ENCODE results near the gene THEMIS. TPM values are rescaled to one million over a fixed set of nuclear protein-coding genes. Genes with fewer than 3 reads are reported as not detected.
A peak's percentile ranks its signal among the peaks of the same experiment; 100 is the strongest.
"Not testable (repeated sequence)": the region's sequence is repeated elsewhere in the genome, so short reads cannot be mapped to it uniquely, and the experiment has no call there.

THEMIS gene
- total RNA-seq, 2 experiments from 2014 or later = 79.5 to 80.1 TPM

DNA sequence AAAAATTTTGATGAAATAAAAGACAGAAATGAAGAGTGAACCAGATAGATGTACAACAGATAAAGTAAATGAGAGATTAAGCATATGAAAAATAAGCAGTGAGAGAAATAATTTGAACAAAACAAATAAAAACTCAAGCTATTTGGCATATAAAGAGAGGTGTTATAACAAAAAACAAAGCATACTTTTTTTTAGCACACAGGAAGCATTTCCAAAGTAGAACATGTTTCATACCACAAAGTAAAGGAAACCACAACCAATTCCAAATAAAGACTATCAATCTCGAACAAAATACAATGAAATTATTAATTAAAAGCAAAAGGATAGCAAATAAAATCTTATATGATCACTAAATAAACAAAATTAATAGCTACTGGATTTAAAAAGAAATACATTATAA lies 6.8 kb downstream of the THEMIS start:
- TF ChIP-seq, protein P1, sequence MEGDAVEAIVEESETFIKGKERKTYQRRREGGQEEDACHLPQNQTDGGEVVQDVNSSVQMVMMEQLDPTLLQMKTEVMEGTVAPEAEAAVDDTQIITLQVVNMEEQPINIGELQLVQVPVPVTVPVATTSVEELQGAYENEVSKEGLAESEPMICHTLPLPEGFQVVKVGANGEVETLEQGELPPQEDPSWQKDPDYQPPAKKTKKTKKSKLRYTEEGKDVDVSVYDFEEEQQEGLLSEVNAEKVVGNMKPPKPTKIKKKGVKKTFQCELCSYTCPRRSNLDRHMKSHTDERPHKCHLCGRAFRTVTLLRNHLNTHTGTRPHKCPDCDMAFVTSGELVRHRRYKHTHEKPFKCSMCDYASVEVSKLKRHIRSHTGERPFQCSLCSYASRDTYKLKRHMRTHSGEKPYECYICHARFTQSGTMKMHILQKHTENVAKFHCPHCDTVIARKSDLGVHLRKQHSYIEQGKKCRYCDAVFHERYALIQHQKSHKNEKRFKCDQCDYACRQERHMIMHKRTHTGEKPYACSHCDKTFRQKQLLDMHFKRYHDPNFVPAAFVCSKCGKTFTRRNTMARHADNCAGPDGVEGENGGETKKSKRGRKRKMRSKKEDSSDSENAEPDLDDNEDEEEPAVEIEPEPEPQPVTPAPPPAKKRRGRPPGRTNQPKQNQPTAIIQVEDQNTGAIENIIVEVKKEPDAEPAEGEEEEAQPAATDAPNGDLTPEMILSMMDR (IDR thresholded peaks at IDR 0.05) = no peak
- no peak for DNase-seq
- H3K27me3 Mint-ChIP-seq = no peaks in the 10 kb centered on the region
- no peak for ATAC-seq
- H3K4me1 Mint-ChIP-seq (ENCODE audit: low read depth) = peaks cover 34% of the 10 kb centered on the region
- peaks cover 2% of the 10 kb centered on the region for H3K9me3 Mint-ChIP-seq
- peaks cover 57% of the 10 kb centered on the region for H3K36me3 Mint-ChIP-seq (ENCODE audit: low read depth)
- peak overlapping the region; percentile 95 for H3K27ac Mint-ChIP-seq
- ChIA-PET POLR2A (interaction anchor here (0.6 to 1.2 kb wide), 6 partner anchors 8 to 81 kb away, joined by 3 to 9 read pairs (median 4); no protein-coding TSS in a partner anchor), CTCF (interaction anchor here (1.5 to 1.9 kb wide), 2 partner anchors 35 to 39 kb away, joined by 5 to 10 read pairs; no protein-coding TSS in a partner anchor)
- intact Hi-C loops (cut with micrococcal nuclease) = no loop called here
- peak overlapping the region; percentile 79 for H3K4me3 Mint-ChIP-seq

DNA sequence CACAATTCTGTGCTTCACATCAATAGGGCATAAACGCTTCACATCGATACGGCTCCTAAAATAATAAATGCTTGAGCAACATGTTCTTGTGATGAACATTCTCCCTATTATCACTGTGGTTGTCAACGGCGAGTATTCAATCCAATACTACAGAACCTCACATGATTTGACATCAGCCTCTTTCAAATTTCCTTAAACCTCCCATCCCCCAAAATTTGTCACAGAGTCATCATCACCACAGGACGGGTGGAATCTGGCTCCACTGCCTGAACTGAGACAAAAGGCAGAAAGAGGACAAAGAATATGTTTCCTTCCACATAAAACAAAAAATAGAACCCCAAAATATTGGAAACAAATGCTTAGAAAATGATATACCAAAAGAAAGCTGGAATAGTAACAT lies 7.3 kb downstream of the THEMIS start:
- CTCF ChIA-PET = interaction anchor here (1.5 to 1.9 kb wide), 2 partner anchors 35 to 38 kb away, joined by 5 to 10 read pairs; no protein-coding TSS in a partner anchor
- DNase-seq = peak; percentile 49
- POLR2A ChIA-PET = interaction anchor here (0.7 to 1.2 kb wide), 6 partner anchors 9 to 81 kb away, joined by 3 to 9 read pairs (median 4); no protein-coding TSS in a partner anchor
- Mint-ChIP-seq H3K36me3 (ENCODE audit: low read depth) (peaks cover 56% of the 10 kb centered on the region), H3K27me3 (no peaks in the 10 kb centered on the region), H3K4me3 (peak overlapping the region; percentile 79), H3K27ac (peak overlapping the region; percentile 95), H3K4me1 (ENCODE audit: low read depth) (peaks cover 35% of the 10 kb centered on the region), H3K9me3 (peaks cover 2% of the 10 kb centered on the region)
- TF ChIP-seq, protein P1 (IDR thresholded peaks at IDR 0.05) = no peak
- peak; percentile 66 for ATAC-seq
- intact Hi-C loops (cut with micrococcal nuclease) = loop anchor here (2.0 kb wide), 1 partner anchor 15 kb away; no protein-coding TSS in a partner anchor

DNA sequence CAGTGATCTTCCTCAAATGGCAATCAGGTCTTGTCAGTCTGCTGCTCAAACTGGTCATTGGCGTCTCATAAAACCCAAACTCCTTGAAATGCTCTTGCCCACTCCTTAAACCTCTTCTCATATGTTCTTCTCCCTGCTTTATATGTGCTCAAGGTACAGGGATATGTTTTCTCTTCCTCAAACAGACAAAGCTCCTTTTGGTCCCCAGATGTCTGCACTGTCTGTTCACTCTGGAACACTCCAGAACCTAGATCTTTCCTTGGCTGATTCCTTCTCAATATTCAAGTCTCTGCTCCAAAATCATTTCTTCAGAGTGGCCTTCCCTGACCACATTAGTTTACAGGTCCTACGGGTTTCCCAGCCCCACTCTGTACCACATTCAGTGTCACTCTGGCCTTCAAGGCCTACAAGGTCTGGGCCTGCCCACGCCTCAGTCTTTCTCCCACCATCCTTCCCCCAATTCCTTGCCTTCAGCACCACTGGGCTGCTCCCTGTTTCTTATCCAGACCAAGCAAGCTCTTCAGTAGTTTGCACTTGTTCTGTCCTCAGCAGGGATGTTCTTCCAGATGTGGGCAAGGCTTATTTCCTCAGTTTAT lies 9.0 kb downstream of the THEMIS start:
- peaks cover 54% of the 10 kb centered on the region for H3K36me3 Mint-ChIP-seq (ENCODE audit: low read depth)
- ATAC-seq = no peak
- intact Hi-C loops (cut with micrococcal nuclease) = loop anchor here (2.0 kb wide), 1 partner anchor 13 kb away; no protein-coding TSS in a partner anchor

DNA sequence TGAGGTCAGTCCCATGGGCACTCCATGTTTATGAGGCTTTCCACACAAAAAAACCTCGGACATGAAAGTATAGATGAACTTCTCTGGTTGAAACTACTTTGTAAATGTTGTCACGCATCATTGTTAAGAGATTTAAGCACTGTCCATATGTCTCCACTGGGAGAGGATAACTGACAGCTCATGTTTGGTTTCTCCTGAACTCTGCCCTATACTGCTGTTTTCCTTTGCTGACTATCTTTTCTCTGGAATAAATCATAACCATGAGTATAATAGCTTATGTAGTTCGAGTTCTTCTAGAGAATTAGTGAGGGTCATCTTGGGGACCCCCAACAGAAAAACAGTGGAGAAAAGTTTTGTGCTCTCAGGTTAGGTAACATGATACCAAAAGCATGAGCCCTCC lies 14.3 kb downstream of the THEMIS start:
- TF ChIP-seq, protein P1 (IDR thresholded peaks at IDR 0.05) = no peak
- Mint-ChIP-seq H3K9me3 (peaks cover 11% of the 10 kb centered on the region), H3K36me3 (ENCODE audit: low read depth) (peaks cover 66% of the 10 kb centered on the region), H3K27me3 (no peaks in the 10 kb centered on the region), H3K27ac (no peak overlapping the region), H3K4me1 (ENCODE audit: low read depth) (peaks cover 76% of the 10 kb centered on the region), H3K4me3 (no peak overlapping the region)
- DNase-seq (no peak), ATAC-seq (no peak)
- CTCF ChIA-PET = no interaction called here
- POLR2A ChIA-PET = interaction anchor here (0.5 kb wide), 1 partner anchor 38 kb away, joined by 3 read pairs; no protein-coding TSS in a partner anchor
- intact Hi-C loops (cut with micrococcal nuclease) = no loop called here

More for the DNA sequence above, 9.0 kb downstream of the THEMIS start:
- H3K4me3 Mint-ChIP-seq = peak overlapping the region; percentile 53
- no peak for DNase-seq
- H3K4me1 Mint-ChIP-seq (ENCODE audit: low read depth) = peaks cover 43% of the 10 kb centered on the region
- TF ChIP-seq, protein P1 (IDR thresholded peaks at IDR 0.05) = no peak
- ChIA-PET POLR2A (interaction anchor here (0.7 to 1.7 kb wide), 7 partner anchors 9 to 86 kb away, joined by 3 to 10 read pairs (median 3); partner anchors contain the start of gene THEMIS), CTCF (no interaction called here)
- H3K27me3 Mint-ChIP-seq = no peaks in the 10 kb centered on the region
- peaks cover 3% of the 10 kb centered on the region for H3K9me3 Mint-ChIP-seq
- H3K27ac Mint-ChIP-seq = peak overlapping the region; percentile 76

DNA sequence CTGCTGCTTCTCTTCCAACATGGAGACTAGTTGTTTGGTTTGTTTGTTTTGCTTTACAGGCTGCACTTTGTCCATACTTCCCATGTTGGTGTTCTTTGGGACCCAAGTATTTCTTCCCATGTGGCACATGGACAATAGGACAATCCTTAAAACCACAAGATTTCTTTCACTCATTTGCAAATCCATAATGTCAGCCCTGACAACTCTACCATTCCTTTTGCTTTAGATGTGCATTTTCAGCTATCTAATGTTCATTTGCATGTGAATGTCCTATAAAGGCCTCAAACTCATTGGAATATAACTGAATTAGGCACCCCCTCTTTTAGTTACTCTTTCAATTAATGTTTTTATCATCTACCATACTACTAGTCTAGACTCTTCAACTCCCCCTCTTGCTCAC lies 16.7 kb downstream of the THEMIS start:
- CTCF ChIA-PET = interaction anchor here (0.8 to 1.0 kb wide), 2 partner anchors 35 to 362 kb away, joined by 3 read pairs; no protein-coding TSS in a partner anchor
- intact Hi-C loops (cut with micrococcal nuclease) = no loop called here
- no peaks in the 10 kb centered on the region for H3K27me3 Mint-ChIP-seq
- peaks cover 9% of the 10 kb centered on the region for H3K9me3 Mint-ChIP-seq
- H3K36me3 Mint-ChIP-seq (ENCODE audit: low read depth) = peaks cover 52% of the 10 kb centered on the region
- peaks cover 79% of the 10 kb centered on the region for H3K4me1 Mint-ChIP-seq (ENCODE audit: low read depth)
- POLR2A ChIA-PET = interaction anchor here (0.6 to 1.0 kb wide), 2 partner anchors 31 to 146 kb away, joined by 3 read pairs; no protein-coding TSS in a partner anchor
- ATAC-seq = no peak
- TF ChIP-seq, protein P1 (IDR thresholded peaks at IDR 0.05) = no peak
- peak overlapping the region; percentile 22 for H3K4me3 Mint-ChIP-seq
- DNase-seq = no peak
- H3K27ac Mint-ChIP-seq = peak overlapping the region; percentile 62

DNA sequence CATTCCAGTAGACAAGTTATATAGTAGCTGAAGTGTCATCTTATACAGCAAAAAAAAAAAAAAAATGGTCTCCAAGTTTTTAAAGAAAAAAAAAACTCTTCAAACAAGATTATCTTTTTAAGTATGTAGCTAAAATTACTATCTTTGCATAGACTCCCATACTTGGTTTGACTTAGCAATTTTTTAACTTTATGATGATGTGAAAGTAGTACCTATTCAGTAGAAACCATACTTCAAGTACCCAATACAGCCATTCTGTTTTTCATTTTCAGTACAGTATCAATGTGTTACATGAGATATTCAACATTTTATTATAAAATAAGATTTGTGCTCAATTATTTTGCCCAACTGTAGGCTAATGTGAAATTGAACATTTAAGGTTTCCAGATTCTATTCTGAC lies 18.9 kb downstream of the THEMIS start:
- Mint-ChIP-seq H3K36me3 (ENCODE audit: low read depth) (peaks cover 44% of the 10 kb centered on the region), H3K4me1 (ENCODE audit: low read depth) (peaks cover 83% of the 10 kb centered on the region)
- H3K9me3 Mint-ChIP-seq; intact Hi-C loops (cut with micrococcal nuclease); DNase-seq; H3K4me3 Mint-ChIP-seq; H3K27me3 Mint-ChIP-seq; H3K27ac Mint-ChIP-seq; CTCF ChIA-PET; ATAC-seq: not testable (repeated sequence)
- POLR2A ChIA-PET = interaction anchor here (0.7 to 1.4 kb wide), 2 partner anchors 11 to 18 kb away, joined by 3 read pairs; no protein-coding TSS in a partner anchor
